PC-9 (cell line): Measurements from ENCODE around the gene SIGLECL1.

ENCODE experiments used
- EZH2 ChIP-seq: fragments of 200-600 bp; sonication (generic); IDR thresholded peaks from 2 replicates; pipeline ENCODE4 v1.8.0; 2017; ENCODE audit warnings: antibody characterized with exemption, low read depth
- TF ChIP-seq, protein P1 (sequence below): fragments of 200-600 bp; sonication (generic); conservative IDR thresholded peaks from 2 replicates; pipeline ENCODE4 v1.6.1; 2017; ENCODE audit warnings: mixed run types, antibody characterized with exemption, mild to moderate bottlenecking, moderate library complexity

DNA sequence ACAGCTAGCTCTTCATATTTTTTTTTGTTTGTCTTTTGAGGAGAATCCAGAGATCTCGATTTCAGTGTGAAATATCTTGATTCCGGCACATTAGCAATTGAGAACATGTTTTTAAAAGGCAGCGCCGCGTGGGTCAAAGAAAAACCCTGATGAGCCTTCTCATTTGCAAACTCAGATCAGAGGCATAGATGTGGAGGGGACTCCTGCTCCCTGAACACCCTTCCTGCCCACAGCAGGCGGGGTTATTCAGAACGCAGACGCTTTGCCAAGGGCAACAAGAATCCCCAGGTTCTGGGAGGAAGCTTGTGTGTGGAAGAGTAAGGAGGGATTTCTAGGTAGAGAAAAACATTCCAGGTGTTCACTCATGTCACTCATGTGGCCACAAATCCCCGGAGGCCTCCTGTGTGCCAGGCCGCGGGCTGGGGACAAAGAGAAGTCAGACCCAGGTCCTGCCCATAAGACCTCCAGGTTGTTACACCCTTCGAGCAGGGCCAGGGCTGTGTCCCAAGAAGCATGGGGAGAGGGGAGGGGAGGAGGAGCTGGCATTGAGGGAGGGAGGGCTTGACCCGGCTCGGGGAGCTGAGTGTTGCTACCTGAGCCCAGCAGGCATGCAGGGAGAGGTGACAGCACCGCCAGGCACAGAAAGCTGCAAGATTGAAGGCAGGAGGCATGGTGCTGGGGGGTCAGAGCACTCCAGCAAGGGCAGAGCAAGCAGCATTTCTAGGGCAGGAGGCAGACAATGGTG, 44.7 kb downstream of the SIGLECL1 start:
- TF ChIP-seq, protein P1, sequence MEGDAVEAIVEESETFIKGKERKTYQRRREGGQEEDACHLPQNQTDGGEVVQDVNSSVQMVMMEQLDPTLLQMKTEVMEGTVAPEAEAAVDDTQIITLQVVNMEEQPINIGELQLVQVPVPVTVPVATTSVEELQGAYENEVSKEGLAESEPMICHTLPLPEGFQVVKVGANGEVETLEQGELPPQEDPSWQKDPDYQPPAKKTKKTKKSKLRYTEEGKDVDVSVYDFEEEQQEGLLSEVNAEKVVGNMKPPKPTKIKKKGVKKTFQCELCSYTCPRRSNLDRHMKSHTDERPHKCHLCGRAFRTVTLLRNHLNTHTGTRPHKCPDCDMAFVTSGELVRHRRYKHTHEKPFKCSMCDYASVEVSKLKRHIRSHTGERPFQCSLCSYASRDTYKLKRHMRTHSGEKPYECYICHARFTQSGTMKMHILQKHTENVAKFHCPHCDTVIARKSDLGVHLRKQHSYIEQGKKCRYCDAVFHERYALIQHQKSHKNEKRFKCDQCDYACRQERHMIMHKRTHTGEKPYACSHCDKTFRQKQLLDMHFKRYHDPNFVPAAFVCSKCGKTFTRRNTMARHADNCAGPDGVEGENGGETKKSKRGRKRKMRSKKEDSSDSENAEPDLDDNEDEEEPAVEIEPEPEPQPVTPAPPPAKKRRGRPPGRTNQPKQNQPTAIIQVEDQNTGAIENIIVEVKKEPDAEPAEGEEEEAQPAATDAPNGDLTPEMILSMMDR: no peak
- TF ChIP-seq EZH2: no peak
